H1 (cell line): ENCODE measurements around the gene LNPK.

ENCODE experiments used
- CEBPB ChIP-seq: IDR thresholded peaks from 2 replicates; pipeline ENCODE4 v1.6.1; 2012; ENCODE audit warnings: low read depth, low read length
- CHD2 ChIP-seq: IDR thresholded peaks from 2 replicates; pipeline ENCODE4 v1.6.1; 2012; ENCODE audit warnings: low read length, improper control_type of control experiment
- EZH2 ChIP-seq: fragments of 200-600 bp; sonication (generic); IDR thresholded peaks from 2 replicates; pipeline ENCODE4 v1.7.1; 2012; ENCODE audit warnings: low read depth, mild to moderate bottlenecking, moderate library complexity, low read length, inconsistent platforms; ENCODE audit not compliant: severe bottlenecking
- JUND ChIP-seq: IDR thresholded peaks from 2 replicates; pipeline ENCODE4 v1.6.1; 2011; ENCODE audit warnings: mild to moderate bottlenecking, improper control_type of control experiment, low read length
- KDM1A ChIP-seq: fragments of 200-600, 300-600 bp; sonication (generic); IDR thresholded peaks from 2 replicates; pipeline ENCODE4 v1.7.1; 2016; ENCODE audit warnings: mild to moderate bottlenecking, low read length, borderline replicate concordance
- NRF1 ChIP-seq: IDR thresholded peaks from 2 replicates; pipeline ENCODE4 v1.6.1; 2011; ENCODE audit warnings: mild to moderate bottlenecking, low read depth, low read length, improper control_type of control experiment
- RAD21 ChIP-seq, 2 experiments: IDR thresholded peaks in 1 of 2; conservative IDR thresholded peaks in 1 of 2; 2 replicates each; pipeline ENCODE4 v1.6.1; 2011; ENCODE audit warnings: low read depth in 2 of 2, low read length in 2 of 2, improper control_type of control experiment in 1 of 2, inconsistent platforms in 1 of 2, mild to moderate bottlenecking in 1 of 2, moderate library complexity in 1 of 2
- SRF ChIP-seq: IDR thresholded peaks from 2 replicates; pipeline ENCODE4 v1.6.1; 2011; ENCODE audit warnings: mild to moderate bottlenecking, low read depth, low read length, moderate library complexity
- TF ChIP-seq, protein P1 (sequence below), 3 experiments: IDR thresholded peaks; 1 replicate in 2 of 3; 2 replicates in 1 of 3; pipeline versions ENCODE4 v1.5.1 to v1.6.1; 2011; ENCODE audit warnings: low read length in 3 of 3, mild to moderate bottlenecking in 3 of 3, inconsistent platforms in 2 of 3, low read depth in 1 of 3, moderate library complexity in 1 of 3; ENCODE audit not compliant: insufficient read depth in 1 of 3; ENCODE audit errors: control extremely low read depth in 1 of 3

DNA sequence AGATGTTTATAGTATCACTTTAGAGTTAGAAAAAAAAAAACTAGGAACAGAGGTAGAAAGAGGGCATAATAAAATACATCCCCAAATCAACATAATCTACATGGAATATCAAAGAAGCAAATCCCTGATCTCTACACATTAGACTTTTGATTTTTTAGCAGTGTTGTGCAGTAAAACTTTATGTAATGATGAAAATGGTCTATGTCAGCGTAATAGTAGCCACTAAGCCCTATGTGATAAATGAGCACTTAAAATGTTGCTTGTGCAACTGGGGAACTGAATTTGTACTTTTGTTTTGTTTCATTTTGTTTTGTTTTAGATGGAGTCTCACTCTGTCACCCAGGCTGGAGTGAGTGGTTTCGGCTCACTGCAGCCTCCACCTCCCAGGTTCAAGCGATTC is 36.3 kb downstream of the LNPK start:
- TF ChIP-seq KDM1A = no peak
- no peak for TF ChIP-seq EZH2
- TF ChIP-seq, protein P1, sequence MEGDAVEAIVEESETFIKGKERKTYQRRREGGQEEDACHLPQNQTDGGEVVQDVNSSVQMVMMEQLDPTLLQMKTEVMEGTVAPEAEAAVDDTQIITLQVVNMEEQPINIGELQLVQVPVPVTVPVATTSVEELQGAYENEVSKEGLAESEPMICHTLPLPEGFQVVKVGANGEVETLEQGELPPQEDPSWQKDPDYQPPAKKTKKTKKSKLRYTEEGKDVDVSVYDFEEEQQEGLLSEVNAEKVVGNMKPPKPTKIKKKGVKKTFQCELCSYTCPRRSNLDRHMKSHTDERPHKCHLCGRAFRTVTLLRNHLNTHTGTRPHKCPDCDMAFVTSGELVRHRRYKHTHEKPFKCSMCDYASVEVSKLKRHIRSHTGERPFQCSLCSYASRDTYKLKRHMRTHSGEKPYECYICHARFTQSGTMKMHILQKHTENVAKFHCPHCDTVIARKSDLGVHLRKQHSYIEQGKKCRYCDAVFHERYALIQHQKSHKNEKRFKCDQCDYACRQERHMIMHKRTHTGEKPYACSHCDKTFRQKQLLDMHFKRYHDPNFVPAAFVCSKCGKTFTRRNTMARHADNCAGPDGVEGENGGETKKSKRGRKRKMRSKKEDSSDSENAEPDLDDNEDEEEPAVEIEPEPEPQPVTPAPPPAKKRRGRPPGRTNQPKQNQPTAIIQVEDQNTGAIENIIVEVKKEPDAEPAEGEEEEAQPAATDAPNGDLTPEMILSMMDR (IDR thresholded peaks at IDR 0.05; ENCODE audit: control extremely low read depth in 1 of 3, insufficient read depth in 1 of 3, low read depth in 1 of 3, low read length in 3 of 3) = no peak
- no peak for TF ChIP-seq CEBPB
- no peak for TF ChIP-seq NRF1
- TF ChIP-seq SRF = no peak
- no peak for TF ChIP-seq JUND
- TF ChIP-seq RAD21 (IDR thresholded peaks at IDR 0.05 in 1 of 2, conservative IDR thresholded peaks at IDR 0.05 in 1 of 2; ENCODE audit: low read depth in 2 of 2, low read length in 2 of 2) = no peak
- no peak for TF ChIP-seq CHD2
